Activated CD4-positive, alpha-beta T cell treated with anti-CD3 and anti-CD28 coated beads, Interleukin-2, amount 10 ng/mL, durations not matched to agents 7 days and 5 days (primary cell): Measurements from ENCODE around the gene RANBP17. TPM values are rescaled to one million over a fixed set of nuclear protein-coding genes. Genes with fewer than 3 reads are reported as not detected.
"Not testable (repeated sequence)": the region's sequence is repeated elsewhere in the genome, so short reads cannot be mapped to it uniquely, and the experiment has no call there.

Experiments used
- CTCF ChIA-PET: fragments of 350-600 bp; sonication (Branson Sonifier 250); formaldehyde crosslinking; loops from one replicate; lab custom pipeline; 2021; ENCODE audit warnings: antibody characterized with exemption; lab: Charles Lee
- POLR2A ChIA-PET: fragments of 350-600 bp; sonication (Branson Sonifier 250); formaldehyde crosslinking; loops from one replicate; lab custom pipeline; 2021; ENCODE audit warnings: antibody characterized with exemption; lab: Charles Lee
- DNase-seq: peaks from one replicate; pipeline ENCODE4 v3.0.0-alpha.2; 2020
- H3K27ac Mint-ChIP-seq: one replicate; pipeline ENCODE4 v1.8.0; 2021; ENCODE audit warnings: mild to moderate bottlenecking, moderate library complexity, mixed read lengths
- H3K27me3 Mint-ChIP-seq: one replicate; pipeline ENCODE4 v1.8.0; 2021; ENCODE audit warnings: mixed read lengths
- H3K36me3 Mint-ChIP-seq: one replicate; pipeline ENCODE4 v1.8.0; 2021; ENCODE audit warnings: low read depth, mixed read lengths
- H3K4me1 Mint-ChIP-seq: one replicate; pipeline ENCODE4 v1.8.0; 2021; ENCODE audit warnings: mixed read lengths
- H3K4me3 Mint-ChIP-seq: one replicate; pipeline ENCODE4 v1.8.0; 2021; ENCODE audit warnings: mild to moderate bottlenecking, moderate library complexity, mixed read lengths
- H3K9me3 Mint-ChIP-seq: one replicate; pipeline ENCODE4 v1.8.0; 2021; ENCODE audit warnings: mixed read lengths
- total RNA-seq, 2 experiments: library from RNA; stranded (reverse); gene quantifications; one replicate each; pipeline ENCODE4 v1.2.3, GENCODE V29; 2021

Gene RANBP17
- total RNA-seq, 2 experiments from 2014 or later = not detected

DNA sequence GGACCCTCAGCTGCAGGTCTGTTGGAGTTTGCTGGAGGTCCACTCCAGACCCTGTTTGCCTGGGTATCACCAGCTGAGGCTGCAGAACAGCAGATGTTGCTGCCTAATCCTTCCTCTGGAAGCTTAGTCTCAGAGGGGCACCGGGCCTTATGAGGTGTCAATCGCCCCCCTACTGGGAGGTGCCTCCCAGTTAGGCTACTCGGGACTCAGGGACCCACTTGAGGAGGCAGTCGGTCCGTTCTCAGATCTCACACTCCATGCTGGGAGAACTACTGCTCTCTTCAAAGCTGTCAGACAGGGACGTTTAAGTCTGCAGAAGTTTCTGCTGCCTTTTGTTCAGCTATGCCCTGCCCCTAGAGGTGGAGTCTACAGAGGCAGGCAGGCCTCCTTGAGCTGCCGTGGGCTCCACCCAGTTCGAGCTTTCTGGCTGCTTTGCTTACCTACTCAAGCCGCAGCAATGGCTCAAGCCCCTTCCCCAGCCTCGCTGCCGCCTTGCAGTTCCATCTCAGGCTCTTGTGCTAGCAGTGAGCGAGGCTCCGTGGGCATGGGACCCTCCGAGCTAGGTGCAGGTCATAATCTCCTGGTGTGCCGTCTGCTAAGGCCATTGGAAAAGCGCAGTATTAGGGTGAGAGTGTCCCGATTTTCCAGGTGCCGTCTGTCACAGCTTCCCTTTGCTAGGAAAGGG, 73.9 kb downstream of the RANBP17 start:
- H3K4me1 Mint-ChIP-seq, H3K27me3 Mint-ChIP-seq, H3K27ac Mint-ChIP-seq, H3K9me3 Mint-ChIP-seq, CTCF ChIA-PET, H3K4me3 Mint-ChIP-seq, DNase-seq, H3K36me3 Mint-ChIP-seq: not testable (repeated sequence)
- POLR2A ChIA-PET = interaction anchor here (0.7 kb wide), 1 partner anchor 270 kb away, joined by 3 read pairs; no protein-coding TSS in a partner anchor

DNA sequence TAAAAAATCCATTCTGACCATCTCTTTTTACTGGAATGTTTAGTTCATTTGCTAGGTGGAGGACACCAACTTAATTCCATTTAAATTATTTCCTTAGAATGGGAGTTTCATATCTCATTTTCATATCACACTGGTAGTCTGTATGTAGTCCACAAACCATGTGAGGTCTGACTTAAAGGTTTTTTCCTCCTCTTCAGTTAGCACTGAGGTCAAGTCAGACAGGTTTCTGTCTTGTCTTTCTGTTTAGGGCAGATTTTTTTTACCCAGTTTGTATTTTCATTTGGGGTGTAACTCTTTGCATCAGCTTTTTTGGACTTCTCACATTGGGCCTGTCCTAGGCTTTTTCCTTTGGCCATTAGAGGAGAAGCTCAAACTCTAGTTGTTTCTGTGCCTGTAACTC, 75.3 kb downstream of the RANBP17 start:
- no peak for DNase-seq
- H3K36me3 Mint-ChIP-seq = no peaks in the 10 kb centered on the region
- no peaks in the 10 kb centered on the region for H3K4me1 Mint-ChIP-seq
- no peaks in the 10 kb centered on the region for H3K27me3 Mint-ChIP-seq
- H3K9me3 Mint-ChIP-seq = no peaks in the 10 kb centered on the region
- no peak overlapping the region for H3K27ac Mint-ChIP-seq
- no peak overlapping the region for H3K4me3 Mint-ChIP-seq
- CTCF ChIA-PET = no interaction called here
- POLR2A ChIA-PET = no interaction called here

DNA sequence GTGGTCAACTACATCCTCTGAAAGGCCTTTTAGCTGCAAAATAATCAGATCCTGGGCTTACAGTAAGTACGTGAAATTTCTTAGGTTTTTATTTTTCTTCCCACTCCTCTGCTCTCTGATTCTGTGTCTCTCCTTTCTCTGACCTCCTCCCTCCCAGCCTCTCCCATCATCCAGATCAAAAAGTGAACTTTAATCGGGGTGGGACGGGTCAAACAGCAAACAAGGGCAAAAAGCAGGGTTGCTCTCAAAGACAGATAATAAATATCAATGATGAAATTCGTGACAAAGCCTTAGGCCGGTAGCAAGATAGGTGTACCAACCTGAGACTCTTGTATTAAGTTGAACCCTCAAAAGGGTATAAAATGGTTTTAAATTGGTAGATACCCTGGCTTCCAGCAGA, 76.1 kb downstream of the RANBP17 start:
- H3K4me3 Mint-ChIP-seq = no peak overlapping the region
- H3K4me1 Mint-ChIP-seq = no peaks in the 10 kb centered on the region
- no peak overlapping the region for H3K27ac Mint-ChIP-seq
- no peaks in the 10 kb centered on the region for H3K27me3 Mint-ChIP-seq
- no peak for DNase-seq
- H3K9me3 Mint-ChIP-seq = no peaks in the 10 kb centered on the region
- POLR2A ChIA-PET = no interaction called here
- CTCF ChIA-PET = no interaction called here
- no peaks in the 10 kb centered on the region for H3K36me3 Mint-ChIP-seq

DNA sequence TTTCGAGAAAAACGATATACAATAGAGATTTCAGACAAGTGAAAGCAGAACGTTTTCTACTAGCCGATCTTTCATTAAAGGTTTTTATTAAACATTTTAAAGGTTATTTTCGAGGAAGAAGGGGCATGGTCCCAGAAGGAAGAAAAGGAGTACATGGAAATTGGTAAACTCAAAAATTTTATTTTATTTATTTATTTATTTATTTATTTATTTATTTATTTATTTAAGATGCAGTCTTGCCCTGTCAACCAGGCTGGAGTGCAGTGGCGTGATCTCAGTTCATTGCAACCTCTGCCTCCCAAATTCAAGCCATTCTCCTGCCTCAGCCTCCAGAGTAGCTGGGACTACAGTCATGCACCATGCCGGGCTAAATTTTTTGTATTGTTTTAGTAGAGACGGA, 77.4 kb downstream of the RANBP17 start:
- no peaks in the 10 kb centered on the region for H3K27me3 Mint-ChIP-seq
- no peak overlapping the region for H3K4me3 Mint-ChIP-seq
- POLR2A ChIA-PET = no interaction called here
- DNase-seq = no peak
- H3K9me3 Mint-ChIP-seq = no peaks in the 10 kb centered on the region
- no peak overlapping the region for H3K27ac Mint-ChIP-seq
- CTCF ChIA-PET = no interaction called here
- H3K36me3 Mint-ChIP-seq = no peaks in the 10 kb centered on the region
- H3K4me1 Mint-ChIP-seq = no peaks in the 10 kb centered on the region

DNA sequence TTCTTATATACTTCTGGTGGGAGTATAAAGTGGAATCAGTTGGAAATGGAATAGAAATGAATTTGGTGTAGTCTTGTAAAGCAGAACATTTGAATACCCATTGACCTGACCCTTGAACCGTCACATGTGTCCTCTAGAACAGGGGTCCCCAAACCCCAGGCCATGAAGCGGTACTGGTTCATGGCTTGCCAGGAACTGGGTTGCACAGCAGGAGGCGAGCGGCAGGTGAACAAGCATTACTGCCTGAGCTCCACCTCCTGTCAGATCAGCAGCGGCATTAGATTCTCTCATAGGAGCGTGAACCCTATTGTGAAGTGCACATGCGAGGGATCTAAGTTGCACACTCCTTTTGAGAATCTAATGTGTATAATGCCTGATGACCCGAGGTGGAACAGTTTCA, 80.0 kb downstream of the RANBP17 start:
- DNase-seq = no peak
- no peaks in the 10 kb centered on the region for H3K36me3 Mint-ChIP-seq
- no peaks in the 10 kb centered on the region for H3K27me3 Mint-ChIP-seq
- no peaks in the 10 kb centered on the region for H3K9me3 Mint-ChIP-seq
- no peak overlapping the region for H3K4me3 Mint-ChIP-seq
- ChIA-PET POLR2A (no interaction called here), CTCF (no interaction called here)
- no peak overlapping the region for H3K27ac Mint-ChIP-seq
- H3K4me1 Mint-ChIP-seq = no peaks in the 10 kb centered on the region

DNA sequence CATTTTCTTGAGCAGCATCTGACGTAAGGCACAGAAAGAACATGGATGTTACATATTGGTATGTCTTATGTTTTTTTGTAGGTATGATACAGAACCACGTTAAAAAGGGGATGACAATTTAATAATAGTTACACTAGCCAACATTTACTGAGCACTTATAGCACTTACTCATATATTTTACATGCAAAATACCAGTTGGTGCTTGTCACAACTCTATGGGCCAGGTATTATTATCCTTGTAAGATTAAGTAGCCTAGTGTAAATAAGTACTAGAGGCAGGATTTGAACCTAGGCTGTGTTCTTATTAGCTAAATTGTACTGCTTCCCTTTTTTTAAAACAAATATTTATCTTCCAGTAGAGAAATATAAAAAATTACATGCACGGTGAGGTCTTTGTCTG, 83.5 kb downstream of the RANBP17 start:
- Mint-ChIP-seq H3K27me3 (no peaks in the 10 kb centered on the region), H3K36me3 (no peaks in the 10 kb centered on the region), H3K4me1 (no peaks in the 10 kb centered on the region), H3K4me3 (no peak overlapping the region), H3K9me3 (no peaks in the 10 kb centered on the region), H3K27ac (no peak overlapping the region)
- ChIA-PET POLR2A (no interaction called here), CTCF (no interaction called here)
- DNase-seq = no peak

DNA sequence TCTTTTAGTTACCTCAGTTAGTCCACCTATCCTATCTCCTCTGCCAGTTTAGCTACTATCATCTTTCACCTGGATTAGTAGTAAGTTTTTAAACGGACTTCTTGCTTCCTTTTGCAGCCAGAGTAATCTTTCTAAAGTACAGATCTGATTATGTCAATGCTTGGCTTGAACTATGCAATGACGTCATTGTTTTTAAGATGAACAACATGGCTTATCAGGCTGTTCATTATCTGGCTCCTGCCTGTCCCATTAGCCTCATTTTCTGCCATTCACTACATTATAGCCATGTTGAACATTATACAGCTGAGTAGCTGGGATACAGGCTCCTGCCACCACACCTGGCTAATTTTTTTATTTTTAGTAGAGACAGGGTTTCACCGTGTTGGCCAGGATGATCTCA, 98.7 kb downstream of the RANBP17 start:
- no peak for DNase-seq
- CTCF ChIA-PET = no interaction called here
- H3K36me3 Mint-ChIP-seq = no peaks in the 10 kb centered on the region
- H3K9me3 Mint-ChIP-seq = no peaks in the 10 kb centered on the region
- no peaks in the 10 kb centered on the region for H3K4me1 Mint-ChIP-seq
- no peaks in the 10 kb centered on the region for H3K27me3 Mint-ChIP-seq
- no peak overlapping the region for H3K27ac Mint-ChIP-seq
- POLR2A ChIA-PET = no interaction called here
- no peak overlapping the region for H3K4me3 Mint-ChIP-seq

DNA sequence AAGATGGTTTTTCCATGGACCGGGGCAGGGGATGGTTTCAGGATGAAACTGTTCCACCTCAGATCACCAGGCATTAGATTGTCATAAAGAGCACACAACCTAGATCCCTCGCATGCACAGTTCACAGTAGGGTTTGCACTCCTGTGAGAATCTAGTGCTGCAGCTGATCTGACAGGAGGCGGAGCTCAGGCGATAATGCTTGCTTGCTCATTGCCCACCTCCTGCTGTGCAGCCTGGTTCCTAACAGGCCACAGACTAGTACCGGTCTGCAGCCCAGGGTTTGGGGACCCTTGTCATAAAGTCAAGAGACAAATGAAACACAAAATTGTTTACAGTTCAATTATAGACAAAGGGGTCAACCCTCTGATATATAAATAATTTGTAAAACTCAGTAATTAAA, 101.7 kb downstream of the RANBP17 start:
- Mint-ChIP-seq H3K4me1 (no peaks in the 10 kb centered on the region), H3K27ac (no peak overlapping the region), H3K4me3 (no peak overlapping the region), H3K9me3 (no peaks in the 10 kb centered on the region), H3K36me3 (no peaks in the 10 kb centered on the region), H3K27me3 (no peaks in the 10 kb centered on the region)
- ChIA-PET POLR2A (no interaction called here), CTCF (no interaction called here)
- DNase-seq = no peak

DNA sequence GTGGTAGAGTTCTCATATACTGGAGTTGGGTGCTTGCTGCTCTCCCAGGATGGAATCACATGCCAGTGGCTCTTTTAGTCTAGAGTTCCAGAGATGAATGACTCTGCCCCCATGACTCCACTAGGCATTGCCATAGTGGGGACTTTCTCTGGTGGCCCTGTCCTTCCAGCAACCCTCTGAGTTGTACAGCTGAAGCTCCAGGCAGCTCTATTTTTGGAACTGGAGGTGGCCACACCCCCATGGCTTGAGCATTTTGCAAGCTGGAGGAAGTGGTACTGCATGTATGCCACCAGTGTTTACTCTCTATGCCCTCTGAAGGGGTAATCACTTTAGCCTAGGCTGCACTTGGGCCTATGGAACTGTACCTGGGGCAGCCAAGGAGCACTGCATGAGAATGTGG, 112.6 kb downstream of the RANBP17 start:
- no peak overlapping the region for H3K4me3 Mint-ChIP-seq
- no peaks in the 10 kb centered on the region for H3K36me3 Mint-ChIP-seq
- no peaks in the 10 kb centered on the region for H3K4me1 Mint-ChIP-seq
- H3K27me3 Mint-ChIP-seq = no peaks in the 10 kb centered on the region
- CTCF ChIA-PET = no interaction called here
- POLR2A ChIA-PET = no interaction called here
- no peak for DNase-seq
- no peak overlapping the region for H3K27ac Mint-ChIP-seq
- H3K9me3 Mint-ChIP-seq = peaks cover under 1% of the 10 kb centered on the region

DNA sequence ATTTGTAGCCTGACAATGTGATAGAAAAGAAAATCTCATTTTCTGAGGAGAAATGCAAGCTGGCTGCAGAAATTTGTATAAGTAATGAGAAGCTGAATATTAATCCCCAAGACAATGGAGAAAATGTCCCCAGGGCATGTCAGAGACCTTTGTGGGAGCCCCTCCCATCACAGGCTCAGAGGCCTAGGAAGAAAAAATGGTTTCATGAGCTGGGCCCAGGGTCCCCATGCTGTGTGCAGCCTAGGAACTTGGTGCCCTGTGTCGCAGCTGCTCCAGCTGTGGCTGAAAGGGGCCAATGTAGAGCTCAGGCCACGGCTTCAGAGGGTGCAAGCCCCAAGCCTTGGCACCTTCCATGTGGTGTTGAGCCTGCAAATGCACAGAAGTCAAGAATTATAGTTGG, 118.4 kb downstream of the RANBP17 start:
- H3K4me3 Mint-ChIP-seq, H3K27ac Mint-ChIP-seq, CTCF ChIA-PET, POLR2A ChIA-PET, H3K36me3 Mint-ChIP-seq, H3K4me1 Mint-ChIP-seq, DNase-seq, H3K27me3 Mint-ChIP-seq: not testable (repeated sequence)
- peaks cover 10% of the 10 kb centered on the region for H3K9me3 Mint-ChIP-seq

DNA sequence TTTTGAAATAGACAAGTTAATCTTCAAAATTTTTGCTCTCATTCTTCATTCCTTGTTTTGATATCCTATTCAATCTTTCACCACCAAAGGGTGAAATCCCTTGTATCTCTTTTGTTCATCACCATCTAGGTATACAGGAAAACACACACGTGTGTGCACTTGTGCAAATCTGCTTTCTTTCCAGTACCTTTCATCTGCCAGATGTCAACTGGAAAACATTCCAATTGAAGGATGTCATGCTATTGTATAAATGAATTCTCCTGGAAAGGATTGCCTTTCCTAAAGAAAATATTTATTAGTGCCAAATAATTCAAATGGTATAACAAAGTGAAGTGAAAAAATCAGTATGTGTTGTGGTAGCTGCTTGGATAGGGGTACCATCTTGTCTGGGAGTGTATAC, 123.7 kb downstream of the RANBP17 start:
- Mint-ChIP-seq H3K27me3 (no peaks in the 10 kb centered on the region), H3K4me1 (no peaks in the 10 kb centered on the region), H3K36me3 (no peaks in the 10 kb centered on the region), H3K4me3 (no peak overlapping the region), H3K27ac (no peak overlapping the region), H3K9me3 (peaks cover 4% of the 10 kb centered on the region)
- CTCF ChIA-PET = no interaction called here
- POLR2A ChIA-PET = no interaction called here
- no peak for DNase-seq

DNA sequence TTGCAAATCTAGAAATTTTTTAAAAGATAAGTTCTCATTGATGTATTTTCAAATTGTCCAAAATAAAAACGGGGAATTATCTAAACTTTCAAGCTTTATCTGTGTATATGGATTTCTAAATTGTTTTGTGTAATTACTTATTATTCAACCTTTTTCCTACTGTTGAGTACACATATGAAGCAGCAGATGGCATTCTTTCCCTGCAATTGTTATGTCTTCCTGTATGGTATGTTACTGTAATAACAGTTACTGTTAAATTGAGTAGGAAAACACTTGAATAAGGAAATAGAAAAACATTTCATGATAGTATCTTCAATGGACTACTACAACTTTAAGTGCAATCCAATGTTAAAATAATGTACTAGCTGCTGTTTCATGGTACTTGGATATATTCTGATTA, 124.8 kb downstream of the RANBP17 start:
- H3K4me3 Mint-ChIP-seq = no peak overlapping the region
- ChIA-PET CTCF (no interaction called here), POLR2A (no interaction called here)
- no peaks in the 10 kb centered on the region for H3K27me3 Mint-ChIP-seq
- H3K36me3 Mint-ChIP-seq = no peaks in the 10 kb centered on the region
- no peak for DNase-seq
- no peak overlapping the region for H3K27ac Mint-ChIP-seq
- no peaks in the 10 kb centered on the region for H3K4me1 Mint-ChIP-seq
- no peaks in the 10 kb centered on the region for H3K9me3 Mint-ChIP-seq

DNA sequence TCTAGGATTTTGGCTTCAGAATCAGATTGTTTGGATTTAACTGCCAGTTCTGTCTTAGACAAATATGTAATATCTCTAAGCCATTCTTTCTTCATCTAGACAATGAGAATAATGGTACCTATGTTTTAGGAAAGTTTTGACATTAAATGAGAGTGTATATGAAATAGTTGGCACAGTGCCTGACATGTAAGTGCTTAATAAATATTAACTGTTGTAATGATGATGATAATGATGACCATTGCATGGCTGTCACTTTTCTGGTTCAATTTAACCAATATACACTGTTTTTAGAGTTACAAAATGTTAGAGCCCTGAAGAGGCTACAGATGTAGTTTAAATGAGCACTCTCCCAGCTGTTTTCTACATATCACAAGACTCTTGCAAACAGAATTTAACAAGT, 131.7 kb downstream of the RANBP17 start:
- Mint-ChIP-seq H3K27me3 (peaks cover 2% of the 10 kb centered on the region), H3K27ac (no peak overlapping the region), H3K4me3 (no peak overlapping the region), H3K4me1 (no peaks in the 10 kb centered on the region), H3K36me3 (no peaks in the 10 kb centered on the region), H3K9me3 (no peaks in the 10 kb centered on the region)
- CTCF ChIA-PET = no interaction called here
- DNase-seq = no peak
- POLR2A ChIA-PET = no interaction called here

DNA sequence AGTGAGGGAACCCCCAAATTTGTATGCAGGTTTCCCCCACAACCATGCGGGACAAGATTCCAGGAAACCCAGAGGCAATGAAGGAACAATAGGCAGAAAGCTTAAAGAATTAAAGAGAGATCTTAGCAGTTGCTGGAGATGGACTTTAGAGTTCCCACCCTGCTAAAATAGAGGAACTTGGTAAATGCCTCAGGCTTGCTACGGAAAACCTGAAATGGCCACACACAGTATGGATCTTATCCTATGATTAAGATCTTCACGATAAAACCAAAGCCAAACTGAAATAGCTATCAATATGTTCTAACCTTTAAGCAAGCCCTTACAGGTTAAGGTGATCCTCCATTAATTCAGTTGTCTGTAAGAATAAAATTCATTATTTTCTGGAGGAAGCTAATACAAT, 148.3 kb downstream of the RANBP17 start:
- ChIA-PET POLR2A (no interaction called here), CTCF (no interaction called here)
- no peak overlapping the region for H3K27ac Mint-ChIP-seq
- no peaks in the 10 kb centered on the region for H3K4me1 Mint-ChIP-seq
- no peaks in the 10 kb centered on the region for H3K36me3 Mint-ChIP-seq
- H3K4me3 Mint-ChIP-seq = no peak overlapping the region
- no peaks in the 10 kb centered on the region for H3K9me3 Mint-ChIP-seq
- H3K27me3 Mint-ChIP-seq = no peaks in the 10 kb centered on the region
- no peak for DNase-seq
